Measurements from ENCODE around the gene NRAP. TPM values are rescaled to one million over a fixed set of nuclear protein-coding genes. Genes with fewer than 3 reads are reported as not detected.

NRAP gene
- polyA plus RNA-seq, 3 donors: not detected

DNA sequence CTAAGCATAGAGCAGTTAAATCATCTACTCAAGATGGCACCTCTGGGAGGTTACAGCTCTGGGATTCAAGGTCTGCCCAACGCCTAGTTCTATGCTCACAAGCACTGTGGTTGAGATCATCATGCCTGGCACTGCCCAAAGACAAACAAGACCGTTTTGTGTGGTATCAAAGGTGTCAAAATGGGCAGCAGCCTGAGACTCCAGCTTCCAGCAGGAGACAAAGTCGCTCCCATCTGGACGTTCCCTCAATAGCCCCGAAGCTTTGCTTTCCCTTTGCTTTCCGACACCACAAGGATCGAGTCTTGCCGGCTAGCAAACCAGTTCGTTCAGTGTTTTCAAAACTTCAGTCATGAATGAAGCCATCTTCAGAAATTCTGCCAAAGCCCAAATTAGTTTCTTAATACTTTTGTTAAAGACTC is 105.9 kb downstream of the NRAP start:
- H3K4me2 ChIP-seq (replicated peaks; ENCODE audit: extremely low read depth, low read length, poor library complexity, severe bottlenecking): no peak overlapping the region

DNA sequence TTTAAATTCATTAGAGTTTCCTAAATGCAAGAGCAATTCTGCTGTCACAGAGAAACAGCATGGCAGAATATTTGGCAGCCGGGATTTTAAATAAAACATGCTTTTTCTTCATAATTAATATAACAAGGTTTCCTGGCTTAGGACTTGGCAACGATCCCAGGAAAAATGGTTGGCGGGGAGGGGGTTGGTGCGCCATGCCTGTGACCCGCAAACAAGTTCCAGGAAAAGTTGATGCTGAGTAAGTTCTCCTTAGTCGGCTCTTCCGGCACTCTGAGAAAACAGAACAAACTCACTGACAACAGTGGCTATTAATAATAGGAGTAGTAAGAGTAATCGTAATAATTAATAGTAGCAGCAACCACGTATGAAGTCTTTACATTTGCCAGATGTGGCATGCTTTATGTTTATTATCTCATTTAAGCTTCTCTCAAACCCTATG is 106.4 kb downstream of the NRAP start:
- Histone ChIP-seq H4K20me1 (ENCODE audit: insufficient read depth, low read length) (no peaks in the 10 kb centered on the region), H3K4me3 (replicated peaks in 1 of 3; ENCODE audit: low read depth in 2 of 3, low read length in 3 of 3) (no peak overlapping the region), H3K27me3 (ENCODE audit: control insufficient read depth in 2 of 2, insufficient read depth in 2 of 2, low read length in 2 of 2) (peaks cover 0 to 10% of the 10 kb centered on the region in 2 donors), H3K79me2 (ENCODE audit: insufficient read depth, low read length) (no peaks in the 10 kb centered on the region), H3K9me3 (replicated peaks in 1 of 2; ENCODE audit: control insufficient read depth in 1 of 2, insufficient read depth in 1 of 2, low read length in 2 of 2) (no peaks in the 10 kb centered on the region), H2AFZ (ENCODE audit: insufficient read depth, low read depth, low read length, poor library complexity, severe bottlenecking) (no peak overlapping the region), H3K9ac (ENCODE audit: insufficient read depth, low read length, poor library complexity, severe bottlenecking) (no peak overlapping the region), H3K4me2 (replicated peaks; ENCODE audit: extremely low read depth, low read length, poor library complexity, severe bottlenecking) (no peak overlapping the region), H3K27ac (ENCODE audit: low read depth in 1 of 2, low read length in 2 of 2) (no peak overlapping the region), H3K4me1 (ENCODE audit: control insufficient read depth in 1 of 2, insufficient read depth in 2 of 2, low read length in 2 of 2) (no peaks in the 10 kb centered on the region), H3K36me3 (replicated peaks in 1 of 2; ENCODE audit: control insufficient read depth in 1 of 2, insufficient read depth in 2 of 2, low read length in 2 of 2) (no peaks in the 10 kb centered on the region)
- Mint-ChIP-seq H3K36me3 (no peaks in the 10 kb centered on the region), H3K4me3 (no peak overlapping the region), H3K4me1 (peaks cover 4% of the 10 kb centered on the region), H3K27me3 (ENCODE audit: low read depth in 3 of 3) (peaks cover 10 to 17% (median 14%) of the 10 kb centered on the region in 3 donors), H3K9me3 (no peaks in the 10 kb centered on the region), H3K27ac (no peak overlapping the region)
- intact Hi-C loops (cut with micrococcal nuclease): no loop called here
- TF ChIP-seq, protein P1, sequence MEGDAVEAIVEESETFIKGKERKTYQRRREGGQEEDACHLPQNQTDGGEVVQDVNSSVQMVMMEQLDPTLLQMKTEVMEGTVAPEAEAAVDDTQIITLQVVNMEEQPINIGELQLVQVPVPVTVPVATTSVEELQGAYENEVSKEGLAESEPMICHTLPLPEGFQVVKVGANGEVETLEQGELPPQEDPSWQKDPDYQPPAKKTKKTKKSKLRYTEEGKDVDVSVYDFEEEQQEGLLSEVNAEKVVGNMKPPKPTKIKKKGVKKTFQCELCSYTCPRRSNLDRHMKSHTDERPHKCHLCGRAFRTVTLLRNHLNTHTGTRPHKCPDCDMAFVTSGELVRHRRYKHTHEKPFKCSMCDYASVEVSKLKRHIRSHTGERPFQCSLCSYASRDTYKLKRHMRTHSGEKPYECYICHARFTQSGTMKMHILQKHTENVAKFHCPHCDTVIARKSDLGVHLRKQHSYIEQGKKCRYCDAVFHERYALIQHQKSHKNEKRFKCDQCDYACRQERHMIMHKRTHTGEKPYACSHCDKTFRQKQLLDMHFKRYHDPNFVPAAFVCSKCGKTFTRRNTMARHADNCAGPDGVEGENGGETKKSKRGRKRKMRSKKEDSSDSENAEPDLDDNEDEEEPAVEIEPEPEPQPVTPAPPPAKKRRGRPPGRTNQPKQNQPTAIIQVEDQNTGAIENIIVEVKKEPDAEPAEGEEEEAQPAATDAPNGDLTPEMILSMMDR (IDR thresholded peaks at IDR 0.05): no peak
- 17% methylated on average over 2 of the region's 9 CpGs for WGBS (ENCODE audit: insufficient coverage)
- no peak for DNase-seq

More for the DNA sequence above, 105.9 kb downstream of the NRAP start:
- TF ChIP-seq, protein P1 (IDR thresholded peaks at IDR 0.05): no peak
- no peak for DNase-seq
- Mint-ChIP-seq H3K36me3 (no peaks in the 10 kb centered on the region), H3K4me3 (peak overlapping the region in 1 of 2 donors; percentile 43), H3K27ac (no peak overlapping the region), H3K9me3 (no peaks in the 10 kb centered on the region), H3K4me1 (peaks cover 4% of the 10 kb centered on the region), H3K27me3 (ENCODE audit: low read depth in 3 of 3) (peaks cover 10 to 17% (median 14%) of the 10 kb centered on the region in 3 donors)
- no peaks in the 10 kb centered on the region for H3K79me2 ChIP-seq (ENCODE audit: insufficient read depth, low read length)
- no peak overlapping the region for H3K4me3 ChIP-seq (replicated peaks in 1 of 3; ENCODE audit: low read depth in 2 of 3, low read length in 3 of 3)
- H3K27ac ChIP-seq (ENCODE audit: low read depth in 1 of 2, low read length in 2 of 2): no peak overlapping the region
- intact Hi-C loops (cut with micrococcal nuclease): no loop called here
- 45% methylated on average over 6 of the region's 9 CpGs for WGBS (ENCODE audit: insufficient coverage)
- no peaks in the 10 kb centered on the region for H3K4me1 ChIP-seq (ENCODE audit: control insufficient read depth in 1 of 2, insufficient read depth in 2 of 2, low read length in 2 of 2)
- H3K27me3 ChIP-seq (ENCODE audit: control insufficient read depth in 2 of 2, insufficient read depth in 2 of 2, low read length in 2 of 2): peaks cover 0 to 10% of the 10 kb centered on the region in 2 donors
- H3K9me3 ChIP-seq (replicated peaks in 1 of 2; ENCODE audit: control insufficient read depth in 1 of 2, insufficient read depth in 1 of 2, low read length in 2 of 2): no peaks in the 10 kb centered on the region
- no peaks in the 10 kb centered on the region for H3K36me3 ChIP-seq (replicated peaks in 1 of 2; ENCODE audit: control insufficient read depth in 1 of 2, insufficient read depth in 2 of 2, low read length in 2 of 2)
- H3K9ac ChIP-seq (ENCODE audit: insufficient read depth, low read length, poor library complexity, severe bottlenecking): no peak overlapping the region
- H4K20me1 ChIP-seq (ENCODE audit: insufficient read depth, low read length): no peaks in the 10 kb centered on the region
- H2AFZ ChIP-seq (ENCODE audit: insufficient read depth, low read depth, low read length, poor library complexity, severe bottlenecking): no peak overlapping the region
